ENCODE measurements around the gene FARS2.

DNA sequence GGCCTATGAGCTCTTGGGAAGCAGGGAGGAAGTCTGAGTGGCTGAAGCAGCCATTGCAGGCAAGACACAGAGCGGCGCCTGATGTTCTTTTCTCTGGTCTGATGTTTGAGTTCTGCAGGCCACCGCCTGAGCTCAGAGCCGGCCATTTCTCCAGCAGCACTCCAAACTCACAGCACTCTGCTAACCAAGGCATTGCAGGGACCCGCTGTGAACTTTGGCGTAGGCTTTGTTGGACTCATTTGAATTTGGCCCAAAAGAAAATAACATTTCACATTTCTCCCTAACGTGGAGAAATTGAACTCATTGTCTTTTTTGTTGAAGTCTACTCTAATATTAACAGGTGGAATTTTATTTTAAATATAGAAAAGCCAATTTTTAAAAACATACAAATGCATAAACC lies 336.1 kb downstream of the FARS2 start:
- no peak for TF ChIP-seq EZH2 (IDR thresholded peaks at IDR 0.05; ENCODE audit: low read length, missing control alignments)
- TF ChIP-seq, protein P1, sequence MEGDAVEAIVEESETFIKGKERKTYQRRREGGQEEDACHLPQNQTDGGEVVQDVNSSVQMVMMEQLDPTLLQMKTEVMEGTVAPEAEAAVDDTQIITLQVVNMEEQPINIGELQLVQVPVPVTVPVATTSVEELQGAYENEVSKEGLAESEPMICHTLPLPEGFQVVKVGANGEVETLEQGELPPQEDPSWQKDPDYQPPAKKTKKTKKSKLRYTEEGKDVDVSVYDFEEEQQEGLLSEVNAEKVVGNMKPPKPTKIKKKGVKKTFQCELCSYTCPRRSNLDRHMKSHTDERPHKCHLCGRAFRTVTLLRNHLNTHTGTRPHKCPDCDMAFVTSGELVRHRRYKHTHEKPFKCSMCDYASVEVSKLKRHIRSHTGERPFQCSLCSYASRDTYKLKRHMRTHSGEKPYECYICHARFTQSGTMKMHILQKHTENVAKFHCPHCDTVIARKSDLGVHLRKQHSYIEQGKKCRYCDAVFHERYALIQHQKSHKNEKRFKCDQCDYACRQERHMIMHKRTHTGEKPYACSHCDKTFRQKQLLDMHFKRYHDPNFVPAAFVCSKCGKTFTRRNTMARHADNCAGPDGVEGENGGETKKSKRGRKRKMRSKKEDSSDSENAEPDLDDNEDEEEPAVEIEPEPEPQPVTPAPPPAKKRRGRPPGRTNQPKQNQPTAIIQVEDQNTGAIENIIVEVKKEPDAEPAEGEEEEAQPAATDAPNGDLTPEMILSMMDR (conservative IDR thresholded peaks at IDR 0.05 in 1 of 2, IDR thresholded peaks at IDR 0.05 in 1 of 2; ENCODE audit: low read depth in 1 of 2, low read length in 2 of 2) = no peak

Measured in fibroblast of lung (primary cell).